ENCODE results near the gene VPS26C. TPM values are rescaled to one million over a fixed set of nuclear protein-coding genes. Genes with fewer than 3 reads are reported as not detected.

Gene VPS26C
- polyA plus RNA-seq, 1 of the 3 experiments (the other 2 are of a cell fraction), result 34.8 TPM

DNA sequence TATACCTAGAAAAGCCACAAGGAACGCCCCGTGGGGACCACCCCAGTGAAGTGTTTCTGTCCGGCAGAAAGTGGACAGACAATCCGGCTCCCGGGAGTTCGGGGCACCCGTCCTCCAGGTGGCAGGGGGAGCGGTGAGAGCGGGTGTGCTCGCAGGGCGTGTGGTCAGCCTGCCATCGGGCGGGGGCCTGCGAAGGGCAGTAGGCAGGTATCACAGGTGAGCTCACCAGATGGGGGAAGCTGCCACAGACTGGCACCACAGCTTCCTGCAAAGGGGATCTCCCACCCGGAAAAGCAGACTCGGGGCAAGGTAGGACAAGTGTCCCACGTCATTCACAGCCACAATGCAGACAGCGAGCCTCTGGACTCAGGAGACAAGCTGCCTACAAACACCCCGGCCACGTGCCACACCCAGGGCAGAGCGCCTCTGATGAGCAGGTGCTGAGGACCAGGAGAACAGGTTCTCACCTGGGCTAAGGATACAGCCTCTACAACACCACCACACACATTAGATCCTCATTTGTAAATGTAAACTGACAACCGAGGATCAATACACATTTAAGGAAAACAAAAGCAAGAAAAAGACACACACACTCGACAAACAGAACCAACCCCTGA lies 36.4 kb downstream of the VPS26C start:
- Histone ChIP-seq H3K4me3 (ENCODE audit: low read depth in 2 of 2, low read length in 1 of 2) (no peak overlapping the region), H3K27me3 (ENCODE audit: insufficient read depth) (no peaks in the 10 kb centered on the region), H3K4me1 (ENCODE audit: control insufficient read depth in 1 of 2, insufficient read depth in 2 of 2, low read depth in 1 of 2, low read length in 1 of 2) (no peaks in the 10 kb centered on the region), H2AFZ (ENCODE audit: low read depth) (no peak overlapping the region), H3F3A (replicated peaks; ENCODE audit: insufficient read depth) (no peaks in the 10 kb centered on the region), H3K27ac (ENCODE audit: low read depth in 2 of 2, low read length in 1 of 2) (no peak overlapping the region; a peak in 1 of 4 replicates), H3K9me2 (no peaks in the 10 kb centered on the region), H3K79me2 (ENCODE audit: insufficient read depth) (peaks cover 18% of the 10 kb centered on the region), H4K20me1 (ENCODE audit: insufficient read depth) (no peaks in the 10 kb centered on the region), H3K9me3 (no peaks in the 10 kb centered on the region), H3K9ac (no peak overlapping the region), H3K4me2 (no peak overlapping the region), H3K36me3 (replicated peaks in 1 of 2; ENCODE audit: control insufficient read depth in 1 of 2, insufficient read depth in 2 of 2, low read length in 1 of 2) (peaks cover 55 to 76% of the 10 kb centered on the region in 2 experiments)
- ChIA-PET POLR2A (no interaction called here), CTCF (interaction anchor here (1.4 kb wide), 1 partner anchor 10 kb away, joined by 7 read pairs; no protein-coding TSS in a partner anchor)
- TF ChIP-seq YY1 (IDR thresholded peaks at IDR 0.05; ENCODE audit: low read depth), result no peak
- no peak for TF ChIP-seq EP300 (IDR thresholded peaks at IDR 0.05; ENCODE audit: borderline replicate concordance in 1 of 2, low read depth in 1 of 2, low read length in 1 of 2)
- no peak for TF ChIP-seq EZH2phosphoT487 (IDR thresholded peaks at IDR 0.05; ENCODE audit: borderline replicate concordance, low read depth)
- no peak for TF ChIP-seq GATA2 (CRISPR knock-in tag; IDR thresholded peaks at IDR 0.05)
- TF ChIP-seq, protein P1, sequence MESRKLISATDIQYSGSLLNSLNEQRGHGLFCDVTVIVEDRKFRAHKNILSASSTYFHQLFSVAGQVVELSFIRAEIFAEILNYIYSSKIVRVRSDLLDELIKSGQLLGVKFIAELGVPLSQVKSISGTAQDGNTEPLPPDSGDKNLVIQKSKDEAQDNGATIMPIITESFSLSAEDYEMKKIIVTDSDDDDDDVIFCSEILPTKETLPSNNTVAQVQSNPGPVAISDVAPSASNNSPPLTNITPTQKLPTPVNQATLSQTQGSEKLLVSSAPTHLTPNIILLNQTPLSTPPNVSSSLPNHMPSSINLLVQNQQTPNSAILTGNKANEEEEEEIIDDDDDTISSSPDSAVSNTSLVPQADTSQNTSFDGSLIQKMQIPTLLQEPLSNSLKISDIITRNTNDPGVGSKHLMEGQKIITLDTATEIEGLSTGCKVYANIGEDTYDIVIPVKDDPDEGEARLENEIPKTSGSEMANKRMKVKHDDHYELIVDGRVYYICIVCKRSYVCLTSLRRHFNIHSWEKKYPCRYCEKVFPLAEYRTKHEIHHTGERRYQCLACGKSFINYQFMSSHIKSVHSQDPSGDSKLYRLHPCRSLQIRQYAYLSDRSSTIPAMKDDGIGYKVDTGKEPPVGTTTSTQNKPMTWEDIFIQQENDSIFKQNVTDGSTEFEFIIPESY (IDR thresholded peaks at IDR 0.05; ENCODE audit: borderline replicate concordance, low read depth), result no peak
- TF ChIP-seq, protein P2, sequence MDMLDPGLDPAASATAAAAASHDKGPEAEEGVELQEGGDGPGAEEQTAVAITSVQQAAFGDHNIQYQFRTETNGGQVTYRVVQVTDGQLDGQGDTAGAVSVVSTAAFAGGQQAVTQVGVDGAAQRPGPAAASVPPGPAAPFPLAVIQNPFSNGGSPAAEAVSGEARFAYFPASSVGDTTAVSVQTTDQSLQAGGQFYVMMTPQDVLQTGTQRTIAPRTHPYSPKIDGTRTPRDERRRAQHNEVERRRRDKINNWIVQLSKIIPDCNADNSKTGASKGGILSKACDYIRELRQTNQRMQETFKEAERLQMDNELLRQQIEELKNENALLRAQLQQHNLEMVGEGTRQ (IDR thresholded peaks at IDR 0.05; ENCODE audit: borderline replicate concordance, low read depth, low read length), result no peak
- no peak for TF ChIP-seq NFIC (IDR thresholded peaks at IDR 0.05; ENCODE audit: borderline replicate concordance)
- TF ChIP-seq FOXJ3 (CRISPR knock-in tag; IDR thresholded peaks at IDR 0.05), result no peak
- WGBS (ENCODE audit: low lambda C conversion rate), result 98% methylated on average over 14 of the region's 23 CpGs
- no peak for DNase-seq

DNA sequence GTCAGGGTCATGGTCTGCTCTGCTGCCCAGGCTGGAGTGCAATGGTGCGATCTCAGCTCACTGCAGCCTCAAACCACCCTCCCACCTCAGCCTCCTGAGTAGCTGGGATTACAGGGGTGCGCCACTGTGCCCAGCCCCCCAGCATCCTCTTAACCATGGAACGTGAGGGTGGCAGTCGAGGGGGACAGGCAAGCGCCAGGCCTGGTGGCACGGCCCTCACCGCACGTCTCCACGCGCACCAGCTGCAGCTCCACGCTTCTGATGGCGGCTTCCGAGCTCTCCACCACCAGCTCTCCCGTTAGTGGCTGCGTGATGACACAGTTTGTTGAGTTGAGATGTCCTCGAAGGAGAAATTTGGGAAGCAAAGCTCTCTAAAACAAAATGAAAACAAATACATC lies 39.1 kb downstream of the VPS26C start:
- no peak overlapping the region for H3K4me2 ChIP-seq
- H2AFZ ChIP-seq (ENCODE audit: low read depth), result no peak overlapping the region
- H3K9me3 ChIP-seq, result no peaks in the 10 kb centered on the region
- peaks cover 5% of the 10 kb centered on the region for H3F3A ChIP-seq (replicated peaks; ENCODE audit: insufficient read depth)
- peaks cover 0 to 6% of the 10 kb centered on the region in 2 experiments; a peak in 1 of 4 replicates for H3K4me1 ChIP-seq (ENCODE audit: control insufficient read depth in 1 of 2, insufficient read depth in 2 of 2, low read depth in 1 of 2, low read length in 1 of 2)
- whole genome bisulfite sequencing (ENCODE audit: low lambda C conversion rate), result 96% methylated on average over 12 of the region's 16 CpGs
- no peak overlapping the region for H3K4me3 ChIP-seq (ENCODE audit: low read depth in 2 of 2, low read length in 1 of 2)
- H3K27ac ChIP-seq (ENCODE audit: low read depth in 2 of 2, low read length in 1 of 2), result no peak overlapping the region
- H3K79me2 ChIP-seq (ENCODE audit: insufficient read depth), result peaks cover 10% of the 10 kb centered on the region; the same call in 1 of the 2 replicates
- ChIA-PET CTCF (interaction anchor here (1.0 kb wide), 1 partner anchor 16 kb away, joined by 3 read pairs; no protein-coding TSS in a partner anchor), POLR2A (no interaction called here)
- DNase-seq, result no peak
- H3K27me3 ChIP-seq (ENCODE audit: insufficient read depth), result no peaks in the 10 kb centered on the region
- no peaks in the 10 kb centered on the region for H3K9me2 ChIP-seq
- peaks cover 64 to 80% of the 10 kb centered on the region in 2 experiments for H3K36me3 ChIP-seq (replicated peaks in 1 of 2; ENCODE audit: control insufficient read depth in 1 of 2, insufficient read depth in 2 of 2, low read length in 1 of 2)
- no peaks in the 10 kb centered on the region for H4K20me1 ChIP-seq (ENCODE audit: insufficient read depth)
- no peak overlapping the region for H3K9ac ChIP-seq
- no peak for TF ChIP-seq YY1 (IDR thresholded peaks at IDR 0.05; ENCODE audit: low read depth)
- TF ChIP-seq SIN3A (IDR thresholded peaks at IDR 0.05; ENCODE audit: borderline replicate concordance, low read depth, low read length), result no peak
- no peak for TF ChIP-seq TCF12 (IDR thresholded peaks at IDR 0.05)
- TF ChIP-seq CHD2 (IDR thresholded peaks at IDR 0.05; ENCODE audit: low read length, partially characterized antibody), result no peak
- TF ChIP-seq FOSL2 (IDR thresholded peaks at IDR 0.05; ENCODE audit: borderline replicate concordance, low read depth), result no peak
- TF ChIP-seq, protein P3, sequence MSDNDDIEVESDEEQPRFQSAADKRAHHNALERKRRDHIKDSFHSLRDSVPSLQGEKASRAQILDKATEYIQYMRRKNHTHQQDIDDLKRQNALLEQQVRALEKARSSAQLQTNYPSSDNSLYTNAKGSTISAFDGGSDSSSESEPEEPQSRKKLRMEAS (IDR thresholded peaks at IDR 0.05; ENCODE audit: low read depth), result no peak
- TF ChIP-seq RCOR1 (IDR thresholded peaks at IDR 0.05; ENCODE audit: low read length), result no peak
- TF ChIP-seq SMC3 (IDR thresholded peaks at IDR 0.05; ENCODE audit: low read depth, low read length), result no peak
- TF ChIP-seq, protein P4, sequence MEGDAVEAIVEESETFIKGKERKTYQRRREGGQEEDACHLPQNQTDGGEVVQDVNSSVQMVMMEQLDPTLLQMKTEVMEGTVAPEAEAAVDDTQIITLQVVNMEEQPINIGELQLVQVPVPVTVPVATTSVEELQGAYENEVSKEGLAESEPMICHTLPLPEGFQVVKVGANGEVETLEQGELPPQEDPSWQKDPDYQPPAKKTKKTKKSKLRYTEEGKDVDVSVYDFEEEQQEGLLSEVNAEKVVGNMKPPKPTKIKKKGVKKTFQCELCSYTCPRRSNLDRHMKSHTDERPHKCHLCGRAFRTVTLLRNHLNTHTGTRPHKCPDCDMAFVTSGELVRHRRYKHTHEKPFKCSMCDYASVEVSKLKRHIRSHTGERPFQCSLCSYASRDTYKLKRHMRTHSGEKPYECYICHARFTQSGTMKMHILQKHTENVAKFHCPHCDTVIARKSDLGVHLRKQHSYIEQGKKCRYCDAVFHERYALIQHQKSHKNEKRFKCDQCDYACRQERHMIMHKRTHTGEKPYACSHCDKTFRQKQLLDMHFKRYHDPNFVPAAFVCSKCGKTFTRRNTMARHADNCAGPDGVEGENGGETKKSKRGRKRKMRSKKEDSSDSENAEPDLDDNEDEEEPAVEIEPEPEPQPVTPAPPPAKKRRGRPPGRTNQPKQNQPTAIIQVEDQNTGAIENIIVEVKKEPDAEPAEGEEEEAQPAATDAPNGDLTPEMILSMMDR (IDR thresholded peaks at IDR 0.05), result no peak
- no peak for TF ChIP-seq EP300 (IDR thresholded peaks at IDR 0.05; ENCODE audit: borderline replicate concordance in 1 of 2, low read depth in 1 of 2, low read length in 1 of 2)
- no peak for TF ChIP-seq NRF1 (IDR thresholded peaks at IDR 0.05; ENCODE audit: low read depth, low read length)
- TF ChIP-seq GABPA (IDR thresholded peaks at IDR 0.05; ENCODE audit: low read depth), result no peak
- TF ChIP-seq JUND (IDR thresholded peaks at IDR 0.05), result no peak

Measured in SK-N-SH (cell line).